B cell (primary cell): ENCODE data around the gene FAM114A2. TPM values are rescaled to one million over a fixed set of nuclear protein-coding genes. Genes with fewer than 3 reads are reported as not detected.

ENCODE experiments used
- ATAC-seq: fragments of 200-7000 bp; cut with Tn5 transposase; one replicate; pipeline ENCODE4 v1.10.0; 2021; ENCODE audit warnings: low read depth, mild to moderate bottlenecking, moderate number of reproducible peaks, moderate library complexity
- CTCF ChIA-PET: fragments of 350-600 bp; sonication (Branson Sonifier 250); formaldehyde crosslinking; loops from one replicate; lab custom pipeline; 2021; ENCODE audit warnings: antibody characterized with exemption, inconsistent platforms; lab: Charles Lee
- POLR2A ChIA-PET: fragments of 350-600 bp; sonication (Branson Sonifier 250); formaldehyde crosslinking; loops from one replicate; lab custom pipeline; 2021; ENCODE audit warnings: antibody characterized with exemption; lab: Charles Lee
- DNase-seq: peaks from one replicate; pipeline ENCODE4 v3.0.0; 2013
- H2AFZ ChIP-seq: 2 replicates; pipeline ENCODE4 v1.6.1; 2012; ENCODE audit warnings: mild to moderate bottlenecking, low read depth, low read length; ENCODE audit not compliant: insufficient read depth, poor library complexity, severe bottlenecking
- H3K27ac ChIP-seq, 2 donors: 1 replicate in 1 of 2; 2 replicates in 1 of 2; pipeline ENCODE4 v1.5.1; 2012 to 2013; ENCODE audit warnings: low read length in 2 of 2, mild to moderate bottlenecking in 2 of 2, moderate library complexity in 1 of 2
- H3K27me3 ChIP-seq, 4 experiments: fragments of 200-600 bp in 1 of 4; sonication (generic) in 1 of 4; replicated peaks in 1 of 4; 1 replicate in 2 of 4; 2 replicates in 2 of 4; pipeline versions ENCODE4 v1.6.1 to v1.7.0; 2013 to 2016; ENCODE audit warnings: low read length in 3 of 4, mild to moderate bottlenecking in 2 of 4, mixed read lengths in 1 of 4, moderate library complexity in 1 of 4; ENCODE audit not compliant: insufficient read depth in 4 of 4, control insufficient read depth in 3 of 4; ENCODE audit errors: control extremely low read depth in 1 of 4
- H3K36me3 ChIP-seq, 2 experiments: replicated peaks in 1 of 2; 1 replicate in 1 of 2; 2 replicates in 1 of 2; pipeline versions ENCODE4 v1.6.1 to v1.7.1; 2013; ENCODE audit warnings: low read length in 1 of 2; ENCODE audit not compliant: insufficient read depth in 2 of 2, control insufficient read depth in 1 of 2; ENCODE audit errors: control extremely low read depth in 1 of 2, extremely low read depth in 1 of 2
- H3K4me1 ChIP-seq, 2 donors: fragments of 200-600 bp in 1 of 2; sonication (generic) in 1 of 2; 1 replicate in 1 of 2; 2 replicates in 1 of 2; pipeline versions ENCODE4 v1.5.1 to v1.6.1; 2013 to 2017; ENCODE audit warnings: low read length in 2 of 2; ENCODE audit not compliant: control insufficient read depth in 2 of 2, insufficient read depth in 2 of 2
- H3K4me2 ChIP-seq: replicated peaks from 2 replicates; pipeline ENCODE3; 2012; ENCODE audit warnings: mild to moderate bottlenecking, low read depth, low read length; ENCODE audit not compliant: poor library complexity, severe bottlenecking
- H3K4me3 ChIP-seq, 5 experiments: fragments of 200-600 bp in 1 of 5; sonication (generic) in 1 of 5; 1 replicate in 3 of 5; 2 replicates in 2 of 5; pipeline versions ENCODE4 v1.5.1 to v1.7.0; 2011 to 2016; ENCODE audit warnings: low read length in 4 of 5, mild to moderate bottlenecking in 4 of 5, low read depth in 2 of 5, control low read depth in 1 of 5, moderate library complexity in 1 of 5; ENCODE audit not compliant: insufficient read depth in 1 of 5; ENCODE audit errors: control extremely low read depth in 1 of 5, extremely low read depth in 1 of 5
- H3K79me2 ChIP-seq: fragments of 200-600 bp; sonication (generic); one replicate; pipeline ENCODE4 v1.6.0; 2016; ENCODE audit warnings: low read length; ENCODE audit not compliant: control insufficient read depth, insufficient read depth
- H3K9ac ChIP-seq: fragments of 200-600 bp; sonication (generic); 2 replicates; pipeline ENCODE4 v1.6.1; 2017; ENCODE audit warnings: mild to moderate bottlenecking, low read length, moderate library complexity
- H3K9me3 ChIP-seq, 3 donors: one replicate each; pipeline versions ENCODE4 v1.6.1 to v1.7.1; 2013; ENCODE audit warnings: low read length in 2 of 3; ENCODE audit not compliant: control insufficient read depth in 2 of 3, insufficient read depth in 1 of 3; ENCODE audit errors: control extremely low read depth in 1 of 3
- H4K20me1 ChIP-seq: 2 replicates; pipeline ENCODE4 v1.6.0; 2012; ENCODE audit warnings: mild to moderate bottlenecking, low read length; ENCODE audit not compliant: insufficient read depth, control insufficient read depth, poor library complexity, severe bottlenecking
- H3K27ac Mint-ChIP-seq: one replicate; pipeline ENCODE4 v1.8.0; 2021; ENCODE audit warnings: mixed read lengths
- H3K27me3 Mint-ChIP-seq: one replicate; pipeline ENCODE4 v1.8.0; 2021; ENCODE audit warnings: mixed read lengths
- H3K4me1 Mint-ChIP-seq: one replicate; pipeline ENCODE4 v1.8.0; 2021; ENCODE audit warnings: mixed read lengths
- H3K4me3 Mint-ChIP-seq: one replicate; pipeline ENCODE4 v1.8.0; 2021; ENCODE audit warnings: mixed read lengths
- H3K9me3 Mint-ChIP-seq: one replicate; pipeline ENCODE4 v1.8.0; 2022; ENCODE audit warnings: mixed read lengths; ENCODE audit not compliant: insufficient read depth
- CTCF ChIP-seq: fragments of 200-600 bp; IDR thresholded peaks from one replicate; pipeline ENCODE4 v1.8.0; 2022; ENCODE audit warnings: antibody characterized with exemption, mild to moderate bottlenecking
- EZH2 ChIP-seq: IDR thresholded peaks from 2 replicates; pipeline ENCODE4 v1.6.1; 2012; ENCODE audit warnings: borderline replicate concordance, low read depth, mild to moderate bottlenecking, moderate library complexity, low read length; ENCODE audit not compliant: insufficient read depth, poor library complexity, severe bottlenecking
- WGBS: methylation state at CpG from one replicate; pipeline ENCODE4 v1.1.5; 2013; ENCODE audit warnings: missing lambda C conversion rate; ENCODE audit not compliant: insufficient coverage; 5-methylcytosine and 5-hydroxymethylcytosine counted together
- intact Hi-C: fragments of 100-400 bp; cut with micrococcal nuclease; formaldehyde crosslinking; loops from one replicate; pipeline ENCODE4 v1.10.0; 2022
- polyA plus RNA-seq: library from polyadenylated mRNA; depleted of rRNA; stranded (reverse); fragments of >200 nt; gene quantifications from 2 replicates; pipeline ENCODE4 v1.2.3, GENCODE V29; 2012
- total RNA-seq, 2 donors: library from RNA; stranded (reverse); fragments of 120-200 nt in 1 of 2; gene quantifications; 1 replicate in 1 of 2; 2 replicates in 1 of 2; pipeline versions ENCODE4 v1.2.3 to v1.2.4, GENCODE V29; 2013 to 2022

FAM114A2 gene
- total and polyA plus RNA-seq, 2 donors (not counting 1 experiment from before 2014, with no cell fraction given): 6.0 to 34.2 TPM

- intact Hi-C loops: no loop called here
- no peak overlapping the region for H3K27ac Mint-ChIP-seq
- ATAC-seq (no peak), DNase-seq (no peak)
- no peak overlapping the region for H3K4me2 ChIP-seq
- H3K27ac ChIP-seq: no peak overlapping the region
- H3K79me2 ChIP-seq: no peaks in the 10 kb centered on the region
- H3K4me1 ChIP-seq: no peaks in the 10 kb centered on the region
- no peak for TF ChIP-seq EZH2
- no peak for TF ChIP-seq CTCF
- 91% methylated on average over 4 of the region's 5 CpGs for WGBS
- no peaks in the 10 kb centered on the region for H3K27me3 ChIP-seq
- no peak overlapping the region for H3K4me3 ChIP-seq
- H3K9me3 ChIP-seq: no peaks in the 10 kb centered on the region
- ChIA-PET CTCF (interaction anchor here (1.6 to 2.3 kb wide), 2 partner anchors 11 to 23 kb away, joined by 5 to 6 read pairs; partner anchors contain the start of genes FAM114A2 and MFAP3), POLR2A (no interaction called here)
- peaks cover 5% of the 10 kb centered on the region for H4K20me1 ChIP-seq
- no peak overlapping the region for H3K9ac ChIP-seq
- no peaks in the 10 kb centered on the region for H3K9me3 Mint-ChIP-seq
- H2AFZ ChIP-seq: no peak overlapping the region
- H3K27me3 Mint-ChIP-seq: no peaks in the 10 kb centered on the region
- H3K4me3 Mint-ChIP-seq: no peak overlapping the region
- H3K36me3 ChIP-seq: peaks cover 0 to 38% of the 10 kb centered on the region in 2 experiments
- H3K4me1 Mint-ChIP-seq: peaks cover 7% of the 10 kb centered on the region
Observed at GRCh38 chr5:154049636-154050035, 10.9 kb upstream of the FAM114A2 start.

- Histone ChIP-seq H2AFZ (no peak overlapping the region), H3K4me3 (no peak overlapping the region), H3K9ac (no peak overlapping the region), H3K4me1 (no peaks in the 10 kb centered on the region), H3K27me3 (no peaks in the 10 kb centered on the region), H3K9me3 (no peaks in the 10 kb centered on the region), H3K36me3 (peaks cover 0 to 17% of the 10 kb centered on the region in 2 experiments), H3K27ac (no peak overlapping the region), H3K4me2 (no peak overlapping the region), H3K79me2 (peaks cover 2% of the 10 kb centered on the region), H4K20me1 (peaks cover 5% of the 10 kb centered on the region)
- peaks cover 16% of the 10 kb centered on the region for H3K4me1 Mint-ChIP-seq
- intact Hi-C loops: no loop called here
- H3K4me3 Mint-ChIP-seq: no peak overlapping the region
- no peaks in the 10 kb centered on the region for H3K27me3 Mint-ChIP-seq
- ChIA-PET CTCF (interaction anchor here (0.7 kb wide), 1 partner anchor 8 kb away, joined by 3 read pairs; no protein-coding TSS in a partner anchor), POLR2A (no interaction called here)
- TF ChIP-seq CTCF: no peak
- TF ChIP-seq EZH2: no peak
- no peak for ATAC-seq
- no peaks in the 10 kb centered on the region for H3K9me3 Mint-ChIP-seq
- WGBS: 91% methylated on average over 2 of the region's 3 CpGs
- DNase-seq: no peak
- no peak overlapping the region for H3K27ac Mint-ChIP-seq
Observed at GRCh38 chr5:154047324-154047723, 8.6 kb upstream of the FAM114A2 start.
